ENCODE results near the gene CNTLN.

The CNTLN gene

DNA sequence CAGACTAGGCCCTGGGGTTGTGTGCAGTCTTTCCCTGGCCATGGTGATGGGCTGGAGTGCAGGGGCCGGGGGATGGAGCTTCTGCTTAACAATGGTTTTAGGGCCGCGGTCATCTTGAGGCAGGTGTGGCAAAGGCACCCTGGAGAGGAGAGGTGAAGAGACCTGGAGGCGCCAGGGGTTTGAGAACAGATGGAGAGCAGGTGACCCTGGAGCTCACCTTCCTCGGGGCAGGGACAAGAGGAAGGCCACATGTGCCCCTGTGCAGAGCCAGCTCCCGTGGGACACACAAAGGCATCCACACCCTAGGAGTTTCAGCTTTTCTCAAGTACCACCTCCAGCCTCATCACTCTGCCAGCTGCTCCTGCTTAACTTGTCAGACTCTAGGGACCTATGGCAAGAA lies 397.6 kb downstream of the CNTLN start:
- no peak for DNase-seq (ENCODE audit: low read depth in 1 of 2, low spot score in 1 of 2)
- no peaks in the 10 kb centered on the region for H3K27me3 ChIP-seq (ENCODE audit: insufficient read depth, poor library complexity, severe bottlenecking)
- H3K27ac ChIP-seq (replicated peaks) = no peak overlapping the region
- no peak overlapping the region for H3K4me3 ChIP-seq (replicated peaks; ENCODE audit: insufficient read depth, low read length)
- TF ChIP-seq SPI1 (IDR thresholded peaks at IDR 0.05; ENCODE audit: borderline replicate concordance, low read depth) = no peak

DNA sequence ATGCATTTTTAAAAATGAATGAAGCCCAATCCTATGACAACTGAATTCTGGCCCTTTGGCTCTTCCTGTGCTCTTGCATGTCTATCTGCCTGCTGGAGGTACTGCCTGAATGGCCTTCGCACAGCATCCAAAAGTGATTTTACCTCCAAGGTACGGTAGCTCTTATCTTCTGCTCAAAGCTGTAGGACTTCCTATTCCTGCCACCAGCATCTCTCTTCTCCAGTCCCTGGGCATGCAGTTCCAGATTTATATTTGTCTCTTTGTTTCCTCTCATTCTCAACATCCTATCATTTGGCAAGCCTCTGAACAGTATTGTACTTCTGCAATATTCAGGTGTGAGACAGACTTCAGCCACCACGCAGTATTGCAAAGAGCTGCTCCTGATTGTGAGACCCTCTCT lies 400.3 kb downstream of the CNTLN start:
- TF ChIP-seq, protein P1, sequence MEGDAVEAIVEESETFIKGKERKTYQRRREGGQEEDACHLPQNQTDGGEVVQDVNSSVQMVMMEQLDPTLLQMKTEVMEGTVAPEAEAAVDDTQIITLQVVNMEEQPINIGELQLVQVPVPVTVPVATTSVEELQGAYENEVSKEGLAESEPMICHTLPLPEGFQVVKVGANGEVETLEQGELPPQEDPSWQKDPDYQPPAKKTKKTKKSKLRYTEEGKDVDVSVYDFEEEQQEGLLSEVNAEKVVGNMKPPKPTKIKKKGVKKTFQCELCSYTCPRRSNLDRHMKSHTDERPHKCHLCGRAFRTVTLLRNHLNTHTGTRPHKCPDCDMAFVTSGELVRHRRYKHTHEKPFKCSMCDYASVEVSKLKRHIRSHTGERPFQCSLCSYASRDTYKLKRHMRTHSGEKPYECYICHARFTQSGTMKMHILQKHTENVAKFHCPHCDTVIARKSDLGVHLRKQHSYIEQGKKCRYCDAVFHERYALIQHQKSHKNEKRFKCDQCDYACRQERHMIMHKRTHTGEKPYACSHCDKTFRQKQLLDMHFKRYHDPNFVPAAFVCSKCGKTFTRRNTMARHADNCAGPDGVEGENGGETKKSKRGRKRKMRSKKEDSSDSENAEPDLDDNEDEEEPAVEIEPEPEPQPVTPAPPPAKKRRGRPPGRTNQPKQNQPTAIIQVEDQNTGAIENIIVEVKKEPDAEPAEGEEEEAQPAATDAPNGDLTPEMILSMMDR (IDR thresholded peaks at IDR 0.05; ENCODE audit: insufficient read depth, low read length) = no peak
- TF ChIP-seq SPI1 (IDR thresholded peaks at IDR 0.05; ENCODE audit: borderline replicate concordance, low read depth) = no peak
- no peak for TF ChIP-seq GABPA (IDR thresholded peaks at IDR 0.05; ENCODE audit: low read depth)
- TF ChIP-seq, protein P2, sequence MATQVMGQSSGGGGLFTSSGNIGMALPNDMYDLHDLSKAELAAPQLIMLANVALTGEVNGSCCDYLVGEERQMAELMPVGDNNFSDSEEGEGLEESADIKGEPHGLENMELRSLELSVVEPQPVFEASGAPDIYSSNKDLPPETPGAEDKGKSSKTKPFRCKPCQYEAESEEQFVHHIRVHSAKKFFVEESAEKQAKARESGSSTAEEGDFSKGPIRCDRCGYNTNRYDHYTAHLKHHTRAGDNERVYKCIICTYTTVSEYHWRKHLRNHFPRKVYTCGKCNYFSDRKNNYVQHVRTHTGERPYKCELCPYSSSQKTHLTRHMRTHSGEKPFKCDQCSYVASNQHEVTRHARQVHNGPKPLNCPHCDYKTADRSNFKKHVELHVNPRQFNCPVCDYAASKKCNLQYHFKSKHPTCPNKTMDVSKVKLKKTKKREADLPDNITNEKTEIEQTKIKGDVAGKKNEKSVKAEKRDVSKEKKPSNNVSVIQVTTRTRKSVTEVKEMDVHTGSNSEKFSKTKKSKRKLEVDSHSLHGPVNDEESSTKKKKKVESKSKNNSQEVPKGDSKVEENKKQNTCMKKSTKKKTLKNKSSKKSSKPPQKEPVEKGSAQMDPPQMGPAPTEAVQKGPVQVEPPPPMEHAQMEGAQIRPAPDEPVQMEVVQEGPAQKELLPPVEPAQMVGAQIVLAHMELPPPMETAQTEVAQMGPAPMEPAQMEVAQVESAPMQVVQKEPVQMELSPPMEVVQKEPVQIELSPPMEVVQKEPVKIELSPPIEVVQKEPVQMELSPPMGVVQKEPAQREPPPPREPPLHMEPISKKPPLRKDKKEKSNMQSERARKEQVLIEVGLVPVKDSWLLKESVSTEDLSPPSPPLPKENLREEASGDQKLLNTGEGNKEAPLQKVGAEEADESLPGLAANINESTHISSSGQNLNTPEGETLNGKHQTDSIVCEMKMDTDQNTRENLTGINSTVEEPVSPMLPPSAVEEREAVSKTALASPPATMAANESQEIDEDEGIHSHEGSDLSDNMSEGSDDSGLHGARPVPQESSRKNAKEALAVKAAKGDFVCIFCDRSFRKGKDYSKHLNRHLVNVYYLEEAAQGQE (IDR thresholded peaks at IDR 0.05; ENCODE audit: insufficient replicate concordance, low read depth) = no peak
- no peak for TF ChIP-seq POLR2AphosphoS5 (IDR thresholded peaks at IDR 0.05; ENCODE audit: low read depth)
- Histone ChIP-seq H3K27me3 (ENCODE audit: insufficient read depth, poor library complexity, severe bottlenecking) (no peaks in the 10 kb centered on the region), H3K27ac (replicated peaks) (no peak overlapping the region), H3K4me3 (replicated peaks; ENCODE audit: insufficient read depth, low read length) (no peak overlapping the region)
- DNase-seq (ENCODE audit: low read depth in 1 of 2, low spot score in 1 of 2) = no peak

DNA sequence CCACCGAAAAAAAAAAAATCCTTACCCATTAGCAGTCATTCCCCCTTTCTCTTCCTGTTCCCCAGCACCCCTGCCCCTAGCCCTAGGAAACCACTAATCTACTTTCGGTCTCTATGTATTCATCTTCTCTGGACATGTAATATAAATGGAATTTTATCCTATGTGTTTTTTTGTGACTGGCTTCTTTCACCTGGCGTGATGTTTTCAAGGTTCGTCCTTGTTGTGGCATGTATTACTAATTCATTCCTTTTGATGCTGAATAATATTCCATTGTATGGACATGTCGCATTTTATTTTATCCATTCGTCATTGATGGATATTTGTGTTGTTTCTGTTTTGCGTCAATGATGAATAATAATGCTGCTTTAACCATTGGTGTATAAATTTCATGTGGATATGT lies 401.2 kb downstream of the CNTLN start:
- TF ChIP-seq SPI1 (IDR thresholded peaks at IDR 0.05; ENCODE audit: borderline replicate concordance, low read depth) (no peak), GABPA (IDR thresholded peaks at IDR 0.05; ENCODE audit: low read depth) (no peak), POLR2AphosphoS5 (IDR thresholded peaks at IDR 0.05; ENCODE audit: low read depth) (no peak)
- TF ChIP-seq, protein P1 (IDR thresholded peaks at IDR 0.05; ENCODE audit: insufficient read depth, low read length) = no peak
- H3K27ac ChIP-seq (replicated peaks) = no peak overlapping the region
- no peak overlapping the region for H3K4me3 ChIP-seq (replicated peaks; ENCODE audit: insufficient read depth, low read length)
- no peaks in the 10 kb centered on the region for H3K27me3 ChIP-seq (ENCODE audit: insufficient read depth, poor library complexity, severe bottlenecking)
- DNase-seq (ENCODE audit: low read depth in 1 of 2, low spot score in 1 of 2) = no peak

DNA sequence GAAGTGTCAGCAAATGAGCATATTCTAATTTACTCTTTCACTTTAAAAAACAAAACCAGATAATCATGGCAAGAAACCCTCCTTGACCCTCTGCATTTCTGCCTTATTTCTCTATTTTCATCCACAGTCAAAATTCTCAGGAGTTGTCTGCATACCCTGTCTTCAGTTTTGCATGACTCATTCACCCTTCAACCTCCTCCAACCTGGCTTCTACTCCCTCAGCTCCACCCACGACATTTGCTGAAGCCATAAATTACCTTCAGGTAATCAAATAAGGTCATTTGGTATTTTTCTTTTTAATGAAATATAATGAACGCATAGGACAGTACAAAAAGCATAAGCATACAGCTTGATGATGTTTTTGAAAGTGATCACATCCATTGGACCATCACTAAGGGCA lies 416.2 kb downstream of the CNTLN start:
- H3K27me3 ChIP-seq (ENCODE audit: insufficient read depth, poor library complexity, severe bottlenecking) = no peaks in the 10 kb centered on the region
- TF ChIP-seq SPI1 (IDR thresholded peaks at IDR 0.05; ENCODE audit: borderline replicate concordance, low read depth) = no peak
- TF ChIP-seq, protein P2 (IDR thresholded peaks at IDR 0.05; ENCODE audit: insufficient replicate concordance, low read depth) = no peak
- TF ChIP-seq, protein P1 (IDR thresholded peaks at IDR 0.05; ENCODE audit: insufficient read depth, low read length) = no peak
- no peak for TF ChIP-seq GABPA (IDR thresholded peaks at IDR 0.05; ENCODE audit: low read depth)
- no peak for TF ChIP-seq POLR2AphosphoS5 (IDR thresholded peaks at IDR 0.05; ENCODE audit: low read depth)
- H3K4me3 ChIP-seq (replicated peaks; ENCODE audit: insufficient read depth, low read length) = no peak overlapping the region
- no peak for DNase-seq (ENCODE audit: low read depth in 1 of 2, low spot score in 1 of 2)
- no peak overlapping the region for H3K27ac ChIP-seq (replicated peaks)
